Heart left ventricle (tissue), 16 donors: ENCODE measurements around the gene AIPL1. TPM values are rescaled to one million over a fixed set of nuclear protein-coding genes. Genes with fewer than 3 reads are reported as not detected.

ENCODE experiments used
- ATAC-seq, 4 donors: fragments of 200-7000 bp; cut with Tn5 transposase; one replicate each; pipeline ENCODE4 v1.9.1; 2020 to 2022; ENCODE audit warnings: moderate library complexity in 4 of 4, mild to moderate bottlenecking in 3 of 4, moderate number of reproducible peaks in 1 of 4
- DNase-seq, 5 donors: peaks; one replicate each; pipeline ENCODE4 v3.0.0-alpha.2; 2020
- H3K27ac ChIP-seq, 12 donors: fragments of 200-600 bp; sonication (generic) in 4 of 12; one replicate each; pipeline versions ENCODE4 v1.5.0 to v1.8.0; 2016 to 2022; ENCODE audit warnings: mild to moderate bottlenecking in 2 of 12
- H3K27me3 ChIP-seq, 9 donors: fragments of 200-600 bp; sonication (generic) in 2 of 9; one replicate each; pipeline versions ENCODE4 v1.5.1 to v1.8.0; 2016 to 2022; ENCODE audit warnings: mild to moderate bottlenecking in 3 of 9
- H3K36me3 ChIP-seq, 9 donors: fragments of 200-600 bp; sonication (generic) in 2 of 9; one replicate each; pipeline versions ENCODE4 v1.5.0 to v1.8.0; 2018 to 2022; ENCODE audit warnings: mild to moderate bottlenecking in 2 of 9
- H3K4me1 ChIP-seq, 12 donors: fragments of 200-600 bp; sonication (generic) in 4 of 12; one replicate each; pipeline versions ENCODE4 v1.5.0 to v1.8.0; 2016 to 2022; ENCODE audit warnings: mild to moderate bottlenecking in 3 of 12
- H3K4me3 ChIP-seq, 12 donors: fragments of 200-600 bp; sonication (generic) in 4 of 12; one replicate each; pipeline versions ENCODE4 v1.5.0 to v1.8.0; 2017 to 2022; ENCODE audit warnings: mild to moderate bottlenecking in 9 of 12, moderate library complexity in 4 of 12
- H3K9me3 ChIP-seq, 12 donors: fragments of 200-600 bp; sonication (generic) in 4 of 12; one replicate each; pipeline versions ENCODE4 v1.5.0 to v1.8.0; 2016 to 2022; ENCODE audit warnings: mild to moderate bottlenecking in 1 of 12
- CTCF ChIP-seq, 12 donors: fragments of 200-600 bp; sonication (generic) in 4 of 12; IDR thresholded peaks; one replicate each; pipeline versions ENCODE4 v1.5.0 to v1.8.0; 2018 to 2022; ENCODE audit warnings: antibody characterized with exemption in 12 of 12, mild to moderate bottlenecking in 5 of 12
- POLR2A ChIP-seq, 2 donors: fragments of 450-650 bp; IDR thresholded peaks; one replicate each; pipeline ENCODE4 v1.6.1; 2017; ENCODE audit warnings: antibody characterized with exemption in 2 of 2, mild to moderate bottlenecking in 2 of 2, moderate library complexity in 2 of 2
- WGBS, 4 donors: extraction: QIAGEN DNeasy Blood & Tissue Kit in 2 of 4; methylation state at CpG; one replicate each; pipeline versions ENCODE4 v1.1.5 to v1.1.7; 2013 to 2018; 5-methylcytosine and 5-hydroxymethylcytosine counted together
- intact Hi-C, 10 donors: fragments of 100-400 bp; cut with DNase I; formaldehyde crosslinking; loops; one replicate each; pipeline versions ENCODE4 v1.11.1 to v1.14.2; 2022
- polyA plus RNA-seq, 2 donors: library from polyadenylated mRNA; stranded (reverse); fragments of 200-250 nt; gene quantifications; one replicate each; pipeline ENCODE4 v1.2.3, GENCODE V29; 2013
- total RNA-seq, 9 donors: library from RNA; depleted of rRNA in 2 of 9; stranded (reverse); fragments of >200 nt in 2 of 9; fragmentation: NEBNext Ultra II Directional in 3 of 9; extraction: Animal tissue kit (Norgen Biotek cat#: 25700) in 3 of 9; gene quantifications; one replicate each; pipeline versions ENCODE4 v1.1.0 to v1.2.4, GENCODE V29; 2016 to 2023
- donor health status: ischemic (EF 13 %, LVEDD 7.1; RV severe dilation, severe dysfunction).
- donor health status: healthy with polysubstance abuse.
- donor health status: DM: no; HTN: yes; CAD: no.
- donor health status: DM: no; HTN: no; CAD: no.
- donor health status: ischemic (EF 25% LVEDD 6.9; RV normal size, moderate dysfunction).
- donor health status: ischemic (EF 25% LVEDD 5.7; RV mildly dilated, moderate dysfunction).
- donor health status: healthy.
- donor health status: DM: yes; HTN: yes; CAD: no.
- donor health status: ischemic (EF 35%, LVEDD 5.7; RV mildly dilated, moderate dysfunction).
- donor health status: nonischemic (EF 11% LVEDD 7.7; RV severe dilation, severe dysfunction).
- donor health status: DM: yes; HTN: yes; CAD: no.
- donor health status: PGD.
- donor health status: ischemic (EF 29% LVEDD 5.4; RV normal size, mild dysfunction).
- donor health status: nonischemic (EF 23%, LVEDD 6.1; RV moderate dilation, normal function).

The AIPL1 gene
- total and polyA plus RNA-seq, 11 donors, result not detected

DNA sequence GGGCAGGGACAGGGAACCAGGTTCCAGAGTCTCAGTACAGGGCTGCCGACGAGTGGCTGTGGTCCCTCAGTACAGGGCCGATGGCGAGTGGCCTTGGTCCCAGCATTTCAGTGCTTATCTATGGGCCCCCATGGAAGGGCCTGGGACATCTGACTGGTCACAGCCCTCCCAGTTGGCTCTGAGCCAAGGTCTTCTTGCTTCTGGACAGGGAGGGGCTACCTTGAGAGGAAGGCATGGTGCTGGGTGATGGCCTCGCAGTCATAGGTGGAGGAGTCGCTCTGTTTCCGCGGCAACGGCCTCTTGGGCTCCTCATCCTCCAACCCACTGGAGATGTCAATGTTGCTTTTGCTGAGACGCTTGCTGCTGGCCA is 41.9 kb upstream of the AIPL1 start:
- TF ChIP-seq CTCF (IDR thresholded peaks at IDR 0.05) (no peak), POLR2A (IDR thresholded peaks at IDR 0.05) (no peak)

DNA sequence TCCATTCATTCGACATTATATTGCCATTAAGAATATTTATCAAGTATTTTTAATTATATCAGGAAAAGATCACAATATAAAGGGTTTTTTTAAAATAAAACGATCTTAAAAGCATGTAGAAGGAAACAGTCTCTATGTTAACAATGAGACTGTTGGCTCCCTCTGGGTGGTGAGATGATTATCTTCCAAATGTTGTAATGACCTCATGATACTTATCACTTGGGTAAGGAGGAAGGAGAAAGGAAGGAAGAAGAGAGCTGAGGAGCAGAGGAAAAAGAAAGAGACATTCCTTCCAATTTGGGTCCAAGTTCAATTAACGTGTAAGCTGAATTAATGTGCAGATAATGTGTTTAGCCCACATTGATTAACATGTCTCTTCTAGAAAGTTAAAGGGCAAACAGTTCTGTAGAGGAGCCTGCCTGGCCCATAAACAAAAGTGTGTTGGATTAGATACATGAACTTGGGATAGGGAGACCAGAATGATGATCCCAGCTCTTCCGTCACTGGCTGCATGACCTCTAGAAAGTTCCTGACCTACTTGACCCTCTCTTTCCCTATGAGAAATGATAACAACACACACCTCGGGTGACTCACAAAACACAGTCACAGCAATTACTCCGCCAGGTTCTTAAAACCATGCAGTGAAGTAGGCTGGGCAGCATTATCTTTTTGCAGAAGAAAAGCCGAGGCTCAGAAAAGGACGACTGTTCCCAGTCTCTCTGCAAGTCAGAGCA is 41.3 kb upstream of the AIPL1 start:
- 58 to 69% (median 62%) methylated on average over 8 of the region's 8 CpGs for WGBS, 4 donors
- no peak overlapping the region for H3K4me3 ChIP-seq
- H3K27me3 ChIP-seq, result peaks cover 0 to 15% (median 0%) of the 10 kb centered on the region in 9 donors
- no peaks in the 10 kb centered on the region for H3K4me1 ChIP-seq
- no peak for DNase-seq
- intact Hi-C loops, result loop anchor here in 7 of 10 donors (5.0 to 10.0 kb wide), 5 partner anchors 69 to 99 kb away; partner anchors contain the start of gene PITPNM3 (in 3 of the 7)
- H3K27ac ChIP-seq, result no peak overlapping the region
- H3K36me3 ChIP-seq, result no peaks in the 10 kb centered on the region
- no peak for ATAC-seq
- TF ChIP-seq CTCF (IDR thresholded peaks at IDR 0.05) (no peak), POLR2A (IDR thresholded peaks at IDR 0.05) (no peak)
- no peaks in the 10 kb centered on the region for H3K9me3 ChIP-seq

More for the DNA sequence above, 41.9 kb upstream of the AIPL1 start:
- H3K27ac ChIP-seq, result no peak overlapping the region
- intact Hi-C loops, result loop anchor here in 7 of 10 donors (5.0 to 10.0 kb wide), 5 partner anchors 68 to 98 kb away; partner anchors contain the start of gene PITPNM3 (in 3 of the 7)
- peaks cover 0 to 17% (median 0%) of the 10 kb centered on the region in 9 donors for H3K27me3 ChIP-seq
- H3K9me3 ChIP-seq, result no peaks in the 10 kb centered on the region
- H3K4me3 ChIP-seq, result no peak overlapping the region
- no peaks in the 10 kb centered on the region for H3K36me3 ChIP-seq
- DNase-seq (peak in 1 of 5 donors; percentile 38), ATAC-seq (no peak)
- 64 to 86% (median 70%) methylated on average over 8 to 10 of the region's 10 CpGs for WGBS, 4 donors
- H3K4me1 ChIP-seq, result no peaks in the 10 kb centered on the region

GRCh38 chr17:6475411-6475810 is 40.5 kb upstream of the AIPL1 start:
- Histone ChIP-seq H3K27me3 (peaks cover 0 to 6% (median 0%) of the 10 kb centered on the region in 9 donors), H3K36me3 (no peaks in the 10 kb centered on the region), H3K9me3 (no peaks in the 10 kb centered on the region), H3K4me3 (no peak overlapping the region), H3K4me1 (no peaks in the 10 kb centered on the region), H3K27ac (peak overlapping the region in 1 of 12 donors; percentile 17)
- TF ChIP-seq CTCF (IDR thresholded peaks at IDR 0.05) (no peak), POLR2A (IDR thresholded peaks at IDR 0.05) (no peak)
- intact Hi-C loops, result loop anchor here in 7 of 10 donors (5.0 to 10.0 kb wide), 5 partner anchors 69 to 99 kb away; partner anchors contain the start of gene PITPNM3 (in 3 of the 7)
- DNase-seq (no peak), ATAC-seq (no peak)
- WGBS, 4 donors, result 81 to 89% (median 84%) methylated on average over 4 of the region's 4 CpGs

DNA sequence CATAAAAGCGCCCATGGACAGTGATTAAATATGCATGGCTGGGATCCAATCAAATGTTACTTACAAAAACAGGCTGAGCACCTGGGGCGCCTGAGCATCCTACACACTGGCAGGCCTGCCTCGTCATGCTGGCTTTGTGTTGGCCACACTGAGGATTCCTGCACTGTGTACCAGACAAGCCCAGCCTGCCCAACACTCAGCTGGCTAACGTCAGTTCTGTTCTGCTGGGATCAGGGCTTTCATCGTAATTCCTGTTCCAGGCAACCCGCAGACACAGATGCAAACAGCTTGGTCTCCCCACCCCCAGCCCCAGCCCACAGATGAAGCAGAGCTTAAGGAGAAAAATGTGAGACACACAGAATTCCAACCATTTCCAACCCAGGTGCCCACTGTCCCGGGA is 40.0 kb upstream of the AIPL1 start:
- Histone ChIP-seq H3K27me3 (peaks cover 0 to 4% (median 0%) of the 10 kb centered on the region in 9 donors), H3K4me1 (no peaks in the 10 kb centered on the region), H3K36me3 (no peaks in the 10 kb centered on the region), H3K27ac (peak overlapping the region in 1 of 12 donors; percentile 17), H3K4me3 (no peak overlapping the region), H3K9me3 (no peaks in the 10 kb centered on the region)
- DNase-seq (no peak), ATAC-seq (no peak)
- intact Hi-C loops, result loop anchor here in 7 of 10 donors (5.0 to 10.0 kb wide), 5 partner anchors 70 to 100 kb away; partner anchors contain the start of gene PITPNM3 (in 3 of the 7)
- 74 to 77% (median 75%) methylated on average over 4 to 7 of the region's 7 CpGs for WGBS, 4 donors
- TF ChIP-seq CTCF (IDR thresholded peaks at IDR 0.05), result no peak
- TF ChIP-seq POLR2A (IDR thresholded peaks at IDR 0.05), result no peak
